Activated naive CD4-positive, alpha-beta T cell treated with anti-CD3 and anti-CD28 coated beads, Interleukin-2, amount 50 U/mL, for 24 hours (primary cell): ENCODE measurements around the gene IRS2.

Experiments
- H3K27ac Mint-ChIP-seq: one replicate; pipeline ENCODE4 v1.8.0; 2021; ENCODE audit warnings: mild to moderate bottlenecking, mixed read lengths
- H3K27me3 Mint-ChIP-seq: one replicate; pipeline ENCODE4 v1.8.0; 2021; ENCODE audit warnings: mixed read lengths
- H3K36me3 Mint-ChIP-seq: one replicate; pipeline ENCODE4 v1.8.0; 2021; ENCODE audit warnings: mixed read lengths
- H3K4me1 Mint-ChIP-seq: one replicate; pipeline ENCODE4 v1.8.0; 2021; ENCODE audit warnings: mixed read lengths
- H3K4me3 Mint-ChIP-seq: one replicate; pipeline ENCODE4 v1.8.0; 2021; ENCODE audit warnings: mild to moderate bottlenecking, mixed read lengths
- H3K9me3 Mint-ChIP-seq: one replicate; pipeline ENCODE4 v1.8.0; 2021; ENCODE audit warnings: mixed read lengths

IRS2 gene

GRCh38 chr13:109724603-109725002 is 61.8 kb downstream of the IRS2 start:
- no peak overlapping the region for H3K27ac Mint-ChIP-seq

GRCh38 chr13:109723046-109723445 is 63.3 kb downstream of the IRS2 start:
- H3K27me3 Mint-ChIP-seq = peaks cover 1% of the 10 kb centered on the region
- H3K4me1 Mint-ChIP-seq = no peaks in the 10 kb centered on the region
- no peak overlapping the region for H3K4me3 Mint-ChIP-seq
- H3K27ac Mint-ChIP-seq = no peak overlapping the region
- no peaks in the 10 kb centered on the region for H3K9me3 Mint-ChIP-seq
- H3K36me3 Mint-ChIP-seq = no peaks in the 10 kb centered on the region

More at GRCh38 chr13:109724603-109725002, 61.8 kb downstream of the IRS2 start:
- Mint-ChIP-seq H3K27me3 (peaks cover 1% of the 10 kb centered on the region), H3K36me3 (no peaks in the 10 kb centered on the region), H3K9me3 (no peaks in the 10 kb centered on the region), H3K4me3 (no peak overlapping the region), H3K4me1 (peaks cover 2% of the 10 kb centered on the region)

DNA sequence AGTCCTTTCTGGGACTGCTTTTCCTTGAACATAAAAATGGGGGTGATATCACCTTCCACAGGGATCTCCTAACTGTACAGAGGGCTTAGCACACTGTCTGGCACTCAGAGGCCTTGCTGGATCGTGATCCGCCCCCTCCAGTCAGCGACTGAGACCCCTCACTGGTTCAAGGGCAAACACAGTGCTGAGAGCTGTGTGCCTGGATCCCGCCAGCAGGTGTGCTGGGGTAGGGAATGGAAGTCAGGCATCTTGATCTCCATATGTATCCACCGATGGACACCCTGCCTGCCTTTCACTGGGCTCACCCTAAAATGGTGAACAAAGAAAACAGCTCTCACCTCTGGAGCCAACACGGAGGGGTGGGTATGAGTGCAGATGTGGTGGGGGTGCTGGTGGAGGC is 64.3 kb downstream of the IRS2 start:
- H3K4me3 Mint-ChIP-seq = no peak overlapping the region
- H3K4me1 Mint-ChIP-seq = no peaks in the 10 kb centered on the region
- H3K9me3 Mint-ChIP-seq = no peaks in the 10 kb centered on the region
- peaks cover 1% of the 10 kb centered on the region for H3K27me3 Mint-ChIP-seq
- H3K27ac Mint-ChIP-seq = no peak overlapping the region
- no peaks in the 10 kb centered on the region for H3K36me3 Mint-ChIP-seq

- no peak overlapping the region for H3K4me3 Mint-ChIP-seq
- no peaks in the 10 kb centered on the region for H3K9me3 Mint-ChIP-seq
- H3K27ac Mint-ChIP-seq = no peak overlapping the region
- H3K27me3 Mint-ChIP-seq = peaks cover 1% of the 10 kb centered on the region
- H3K36me3 Mint-ChIP-seq = no peaks in the 10 kb centered on the region
- no peaks in the 10 kb centered on the region for H3K4me1 Mint-ChIP-seq
These were observed 65.6 kb downstream of the IRS2 start for GRCh38 chr13:109720758-109721184.

GRCh38 chr13:109719962-109720646 is 66.3 kb downstream of the IRS2 start:
- no peak overlapping the region for H3K4me3 Mint-ChIP-seq
- no peak overlapping the region for H3K27ac Mint-ChIP-seq
- no peaks in the 10 kb centered on the region for H3K9me3 Mint-ChIP-seq
- no peaks in the 10 kb centered on the region for H3K4me1 Mint-ChIP-seq
- peaks cover 1% of the 10 kb centered on the region for H3K27me3 Mint-ChIP-seq
- H3K36me3 Mint-ChIP-seq = no peaks in the 10 kb centered on the region

- Mint-ChIP-seq H3K27ac (no peak overlapping the region), H3K36me3 (no peaks in the 10 kb centered on the region), H3K27me3 (peaks cover 1% of the 10 kb centered on the region), H3K9me3 (no peaks in the 10 kb centered on the region), H3K4me1 (no peaks in the 10 kb centered on the region), H3K4me3 (no peak overlapping the region)
These were observed 67.7 kb downstream of the IRS2 start for GRCh38 chr13:109718726-109719125.

GRCh38 chr13:109717686-109718085 is 68.7 kb downstream of the IRS2 start:
- Mint-ChIP-seq H3K4me1 (no peaks in the 10 kb centered on the region), H3K27me3 (peaks cover 1% of the 10 kb centered on the region), H3K9me3 (no peaks in the 10 kb centered on the region), H3K27ac (no peak overlapping the region), H3K36me3 (no peaks in the 10 kb centered on the region), H3K4me3 (no peak overlapping the region)

- no peak overlapping the region for H3K4me3 Mint-ChIP-seq
- no peaks in the 10 kb centered on the region for H3K4me1 Mint-ChIP-seq
- peaks cover 1% of the 10 kb centered on the region for H3K27me3 Mint-ChIP-seq
- no peaks in the 10 kb centered on the region for H3K36me3 Mint-ChIP-seq
- H3K27ac Mint-ChIP-seq = no peak overlapping the region
- H3K9me3 Mint-ChIP-seq = no peaks in the 10 kb centered on the region
These were observed 70.5 kb downstream of the IRS2 start for GRCh38 chr13:109715902-109716301.

- H3K36me3 Mint-ChIP-seq = no peaks in the 10 kb centered on the region
- no peaks in the 10 kb centered on the region for H3K9me3 Mint-ChIP-seq
- no peaks in the 10 kb centered on the region for H3K27me3 Mint-ChIP-seq
- no peak overlapping the region for H3K4me3 Mint-ChIP-seq
- no peaks in the 10 kb centered on the region for H3K4me1 Mint-ChIP-seq
- no peak overlapping the region for H3K27ac Mint-ChIP-seq
These were observed 72.7 kb downstream of the IRS2 start for GRCh38 chr13:109713681-109714080.

GRCh38 chr13:109712124-109712722 is 74.2 kb downstream of the IRS2 start:
- Mint-ChIP-seq H3K9me3 (no peaks in the 10 kb centered on the region), H3K36me3 (no peaks in the 10 kb centered on the region), H3K27me3 (no peaks in the 10 kb centered on the region), H3K4me1 (no peaks in the 10 kb centered on the region), H3K27ac (no peak overlapping the region), H3K4me3 (no peak overlapping the region)

GRCh38 chr13:109707742-109708617 is 78.4 kb downstream of the IRS2 start:
- no peaks in the 10 kb centered on the region for H3K9me3 Mint-ChIP-seq
- H3K4me1 Mint-ChIP-seq = peaks cover 6% of the 10 kb centered on the region
- no peak overlapping the region for H3K4me3 Mint-ChIP-seq
- no peak overlapping the region for H3K27ac Mint-ChIP-seq
- no peaks in the 10 kb centered on the region for H3K36me3 Mint-ChIP-seq
- H3K27me3 Mint-ChIP-seq = peaks cover 14% of the 10 kb centered on the region

GRCh38 chr13:109707044-109707741 is 79.2 kb downstream of the IRS2 start:
- Mint-ChIP-seq H3K4me1 (peaks cover 6% of the 10 kb centered on the region), H3K27ac (no peak overlapping the region), H3K36me3 (no peaks in the 10 kb centered on the region), H3K27me3 (peaks cover 14% of the 10 kb centered on the region), H3K4me3 (no peak overlapping the region), H3K9me3 (no peaks in the 10 kb centered on the region)

GRCh38 chr13:109706015-109706715 is 80.2 kb downstream of the IRS2 start:
- Mint-ChIP-seq H3K9me3 (no peaks in the 10 kb centered on the region), H3K4me3 (no peak overlapping the region), H3K4me1 (peaks cover 6% of the 10 kb centered on the region), H3K27me3 (peaks cover 15% of the 10 kb centered on the region), H3K36me3 (no peaks in the 10 kb centered on the region), H3K27ac (no peak overlapping the region)

DNA sequence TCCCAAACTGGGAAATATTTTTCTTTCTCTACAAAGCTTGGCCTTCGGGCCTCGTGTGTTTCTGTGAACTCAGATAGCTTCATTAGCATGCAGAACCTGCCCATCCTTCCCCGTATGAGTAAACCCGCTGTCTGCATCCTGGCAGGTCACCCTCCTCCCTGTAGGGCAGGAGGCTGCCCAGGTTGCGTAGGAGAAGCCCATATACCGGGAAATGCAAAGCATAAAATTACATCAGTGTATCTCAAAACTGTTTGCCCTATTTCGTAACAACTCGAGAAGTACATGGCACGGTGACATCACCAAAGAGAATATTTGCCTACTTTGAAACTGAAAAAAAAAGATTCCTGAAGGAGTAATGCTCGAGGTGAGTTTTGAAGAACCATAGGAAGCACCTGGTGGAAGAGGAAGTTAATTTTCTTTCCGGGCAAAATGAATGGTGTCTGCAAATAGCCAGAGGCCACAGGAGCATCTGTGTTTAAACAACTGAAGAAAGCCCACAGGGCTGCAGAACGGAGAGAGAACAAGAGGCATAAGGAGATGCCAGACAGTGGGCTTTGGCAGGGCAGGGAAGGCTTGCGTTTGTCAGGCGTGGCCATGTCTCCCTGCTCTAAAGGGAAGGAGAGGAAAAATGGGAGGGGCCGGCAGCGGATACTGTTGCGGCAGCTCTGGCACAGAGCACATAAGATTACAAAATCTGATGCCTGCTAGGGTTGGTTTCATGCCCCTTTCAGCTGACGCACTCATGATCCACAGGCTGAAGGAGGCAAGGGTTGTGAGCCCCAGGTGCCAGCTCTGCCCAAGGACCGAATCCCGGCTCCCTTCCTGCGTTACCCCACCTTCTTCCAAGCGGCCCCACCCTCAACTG is 81.4 kb downstream of the IRS2 start:
- Mint-ChIP-seq H3K36me3 (no peaks in the 10 kb centered on the region), H3K4me3 (no peak overlapping the region), H3K27me3 (peaks cover 16% of the 10 kb centered on the region), H3K4me1 (peaks cover 12% of the 10 kb centered on the region), H3K9me3 (no peaks in the 10 kb centered on the region), H3K27ac (peak overlapping the region; percentile 43)
